Measurements from ENCODE around the gene HRG. TPM values are rescaled to one million over a fixed set of nuclear protein-coding genes. Genes with fewer than 3 reads are reported as not detected.

HRG gene
- total and polyA plus RNA-seq, 2 of the 8 experiments (the other 6 are each of a cell fraction or from before 2014, with no cell fraction given), result 0.03 to 0.15 TPM

- TF ChIP-seq BCL11A (IDR thresholded peaks at IDR 0.05; ENCODE audit: low read depth in 2 of 2, low read length in 2 of 2) (no peak), BACH1 (IDR thresholded peaks at IDR 0.05; ENCODE audit: low read length) (no peak), BRCA1 (IDR thresholded peaks at IDR 0.05; ENCODE audit: low read depth, low read length) (no peak), SAP30 (IDR thresholded peaks at IDR 0.05; ENCODE audit: insufficient read depth, insufficient replicate concordance, low read length) (no peak), RXRA (IDR thresholded peaks at IDR 0.05; ENCODE audit: insufficient read depth, low read depth, low read length) (no peak), POLR2A (IDR thresholded peaks at IDR 0.05; ENCODE audit: control extremely low read depth in 1 of 2, low read depth in 2 of 2, low read length in 2 of 2) (no peak), RAD21 (IDR thresholded peaks at IDR 0.05 in 1 of 2, conservative IDR thresholded peaks at IDR 0.05 in 1 of 2; ENCODE audit: low read depth in 2 of 2, low read length in 2 of 2) (peak in 1 of 2 experiments; percentile 40; a peak in 1 of 4 replicates), CTCF (IDR thresholded peaks at IDR 0.05; ENCODE audit: control extremely low read depth in 1 of 3, insufficient read depth in 1 of 3, low read depth in 1 of 3, low read length in 3 of 3) (peak; percentile 37 to 76 (median 74)), KDM4A (IDR thresholded peaks at IDR 0.05; ENCODE audit: low read depth, low read length, severe bottlenecking) (no peak), TEAD4 (IDR thresholded peaks at IDR 0.05; ENCODE audit: low read depth, low read length) (no peak), MAX (IDR thresholded peaks at IDR 0.05) (no peak), NRF1 (IDR thresholded peaks at IDR 0.05; ENCODE audit: low read depth, low read length) (no peak)
Measured at GRCh38 chr3:186653984-186654383, 11.8 kb upstream of the HRG start (continued).
